ENCODE measurements around the gene LRRC46. TPM values are rescaled to one million over a fixed set of nuclear protein-coding genes. Genes with fewer than 3 reads are reported as not detected.

LRRC46 gene
- total RNA-seq, 1 experiment from 2014 or later = 0.31 TPM

GRCh38 chr17:47820033-47820789 lies 11.3 kb upstream of the LRRC46 start:
- TF ChIP-seq CTCF (conservative IDR thresholded peaks at IDR 0.05) = no peak
- H3K36me3 Mint-ChIP-seq (ENCODE audit: insufficient read depth in 1 of 3, low read depth in 3 of 3) = peaks cover 4 to 22% (median 13%) of the 10 kb centered on the region in 3 experiments; a peak in 5 of 7 replicates
- Histone ChIP-seq H3K4me1 (ENCODE audit: insufficient read depth, low read length) (no peaks in the 10 kb centered on the region), H2BK15ac (ENCODE audit: low read depth, low read length) (no peak overlapping the region), H3K23me2 (ENCODE audit: insufficient read length, low read depth, low read length, poor library complexity, severe bottlenecking) (peaks cover 7% of the 10 kb centered on the region), H3K27ac (ENCODE audit: insufficient read length, low read depth, low read length) (no peak overlapping the region), H2BK20ac (ENCODE audit: low read depth, low read length, poor library complexity, severe bottlenecking) (no peak overlapping the region), H4K20me1 (ENCODE audit: control insufficient read depth, insufficient read depth, insufficient read length) (no peaks in the 10 kb centered on the region), H3K56ac (ENCODE audit: insufficient read length, low read depth, low read length) (no peak overlapping the region), H3K79me2 (ENCODE audit: insufficient read depth, low read length) (no peaks in the 10 kb centered on the region; the same call in 1 of the 2 replicates), H3K79me1 (ENCODE audit: insufficient read depth, low read depth, low read length, poor library complexity, severe bottlenecking) (no peaks in the 10 kb centered on the region), H3K27me3 (ENCODE audit: insufficient read depth, low read length) (no peaks in the 10 kb centered on the region), H3K4ac (ENCODE audit: low read depth, low read length) (no peak overlapping the region), H3K4me2 (ENCODE audit: insufficient read depth, insufficient read length, low read length) (no peak overlapping the region), H2AFZ (ENCODE audit: low read length) (no peak overlapping the region), H2BK120ac (ENCODE audit: low read depth, low read length, poor library complexity, severe bottlenecking) (no peak overlapping the region), H3K23ac (ENCODE audit: insufficient read length, low read depth, low read length) (no peak overlapping the region), H4K5ac (ENCODE audit: insufficient read length, low read depth, low read length) (no peak overlapping the region), H3K18ac (ENCODE audit: insufficient read length, low read depth, low read length) (no peak overlapping the region), H2BK5ac (ENCODE audit: insufficient read length, low read length) (no peak overlapping the region), H4K8ac (replicated peaks; ENCODE audit: insufficient read length, low read depth, low read length) (no peak overlapping the region), H2BK12ac (ENCODE audit: insufficient read length, low read depth, low read length) (no peak overlapping the region), H3T11ph (ENCODE audit: low read length) (no peak overlapping the region), H3K9me3 (ENCODE audit: control insufficient read depth, low read depth, low read length) (no peaks in the 10 kb centered on the region), H3K9ac (ENCODE audit: extremely low read depth, insufficient read length, low read length) (no peak overlapping the region), H2AK5ac (ENCODE audit: insufficient read length, low read length) (no peak overlapping the region), H4K91ac (ENCODE audit: insufficient read length, low read depth, low read length) (no peak overlapping the region), H3K14ac (ENCODE audit: insufficient read depth, low read length) (no peak overlapping the region)
- no CpG with 5 or more reads among the region's 12 CpGs for WGBS (ENCODE audit: extremely low coverage, insufficient read length, low lambda C conversion rate)
- no peak for DNase-seq
- no peaks in the 10 kb centered on the region for H3K9me3 Mint-ChIP-seq
- H3K4me1 Mint-ChIP-seq = peaks cover 12 to 19% of the 10 kb centered on the region in 2 experiments
- peak overlapping the region; percentile 94 to 95 for H3K4me3 Mint-ChIP-seq
- H3K27me3 Mint-ChIP-seq (ENCODE audit: low read depth) = no peaks in the 10 kb centered on the region
- H3K27ac Mint-ChIP-seq = no peak overlapping the region

Measured in H9 (cell line).